H9 (cell line): Measurements from ENCODE around the gene NIPAL1. TPM values are rescaled to one million over a fixed set of nuclear protein-coding genes. Genes with fewer than 3 reads are reported as not detected.
A peak's percentile ranks its signal among the peaks of the same experiment; 100 is the strongest.
"Not testable (repeated sequence)": the region's sequence is repeated elsewhere in the genome, so short reads cannot be mapped to it uniquely, and the experiment has no call there.

Experiments
- DNase-seq: peaks from one replicate; pipeline ENCODE4 v3.0.0-alpha.2; 2017
- H2AFZ ChIP-seq: one replicate; pipeline ENCODE4 v1.6.1; 2013; ENCODE audit warnings: mild to moderate bottlenecking, low read length, control low read depth, moderate library complexity
- H2AK5ac ChIP-seq: 2 replicates; pipeline ENCODE4 v1.6.1; 2013; ENCODE audit warnings: low read length, control low read depth, mixed read lengths; ENCODE audit not compliant: insufficient read length
- H2BK120ac ChIP-seq: one replicate; pipeline ENCODE4 v1.6.1; 2013; ENCODE audit warnings: low read depth, mild to moderate bottlenecking, low read length, control low read depth, inconsistent platforms; ENCODE audit not compliant: poor library complexity, severe bottlenecking
- H2BK12ac ChIP-seq: 2 replicates; pipeline ENCODE4 v1.6.1; 2013; ENCODE audit warnings: low read length, control low read depth, mixed read lengths, low read depth; ENCODE audit not compliant: insufficient read length
- H2BK15ac ChIP-seq: 2 replicates; pipeline ENCODE4 v1.6.1; 2013; ENCODE audit warnings: low read depth, low read length, control low read depth
- H2BK20ac ChIP-seq: one replicate; pipeline ENCODE4 v1.6.1; 2013; ENCODE audit warnings: low read depth, mild to moderate bottlenecking, low read length, control low read depth, inconsistent platforms; ENCODE audit not compliant: poor library complexity, severe bottlenecking
- H2BK5ac ChIP-seq: 2 replicates; pipeline ENCODE4 v1.6.1; 2013; ENCODE audit warnings: low read length, control low read depth, mixed read lengths; ENCODE audit not compliant: insufficient read length
- H3K14ac ChIP-seq: 2 replicates; pipeline ENCODE4 v1.6.1; 2013; ENCODE audit warnings: low read length, control low read depth; ENCODE audit not compliant: insufficient read depth
- H3K18ac ChIP-seq: 2 replicates; pipeline ENCODE4 v1.6.1; 2013; ENCODE audit warnings: low read depth, mild to moderate bottlenecking, mixed read lengths, low read length, control low read depth; ENCODE audit not compliant: insufficient read length
- H3K23ac ChIP-seq: 2 replicates; pipeline ENCODE4 v1.6.1; 2013; ENCODE audit warnings: low read length, control low read depth, mixed read lengths, low read depth; ENCODE audit not compliant: insufficient read length
- H3K23me2 ChIP-seq: 2 replicates; pipeline ENCODE4 v1.6.1; 2013; ENCODE audit warnings: low read depth, mild to moderate bottlenecking, mixed read lengths, low read length, control low read depth; ENCODE audit not compliant: insufficient read length, poor library complexity, severe bottlenecking
- H3K27ac ChIP-seq: 2 replicates; pipeline ENCODE4 v1.5.1; 2013; ENCODE audit warnings: low read length, control low read depth, mixed read lengths, low read depth; ENCODE audit not compliant: insufficient read length
- H3K27me3 ChIP-seq: 2 replicates; pipeline ENCODE4 v1.6.1; 2013; ENCODE audit warnings: low read length, control low read depth, inconsistent platforms; ENCODE audit not compliant: insufficient read depth
- H3K4ac ChIP-seq: 2 replicates; pipeline ENCODE4 v1.6.1; 2013; ENCODE audit warnings: low read depth, mild to moderate bottlenecking, control low read depth, inconsistent platforms, low read length, moderate library complexity
- H3K4me1 ChIP-seq: 2 replicates; pipeline ENCODE4 v1.6.1; 2013; ENCODE audit warnings: low read length, control low read depth, inconsistent platforms; ENCODE audit not compliant: insufficient read depth
- H3K4me2 ChIP-seq: 2 replicates; pipeline ENCODE4 v1.6.1; 2013; ENCODE audit warnings: low read length, control low read depth, mixed read lengths; ENCODE audit not compliant: insufficient read length, insufficient read depth
- H3K56ac ChIP-seq: 2 replicates; pipeline ENCODE4 v1.6.1; 2013; ENCODE audit warnings: low read depth, mild to moderate bottlenecking, mixed read lengths, low read length, control low read depth; ENCODE audit not compliant: insufficient read length
- H3K79me1 ChIP-seq: 2 replicates; pipeline ENCODE4 v1.6.1; 2013; ENCODE audit warnings: low read depth, mild to moderate bottlenecking, moderate library complexity, low read length, control low read depth, inconsistent platforms; ENCODE audit not compliant: insufficient read depth, poor library complexity, severe bottlenecking
- H3K79me2 ChIP-seq: 2 replicates; pipeline ENCODE4 v1.6.1; 2013; ENCODE audit warnings: low read length, control low read depth, inconsistent platforms; ENCODE audit not compliant: insufficient read depth
- H3K9ac ChIP-seq: 2 replicates; pipeline ENCODE4 v1.6.1; 2013; ENCODE audit warnings: low read length, control low read depth, mixed read lengths; ENCODE audit not compliant: insufficient read length; ENCODE audit errors: extremely low read depth
- H3K9me3 ChIP-seq: one replicate; pipeline ENCODE4 v1.6.1; 2013; ENCODE audit warnings: low read depth, low read length, inconsistent platforms; ENCODE audit not compliant: control insufficient read depth
- H3T11ph ChIP-seq: one replicate; pipeline ENCODE4 v1.6.1; 2013; ENCODE audit warnings: mild to moderate bottlenecking, low read length, control low read depth, inconsistent platforms
- H4K20me1 ChIP-seq: one replicate; pipeline ENCODE4 v1.6.1; 2013; ENCODE audit not compliant: control insufficient read depth, insufficient read length, insufficient read depth
- H4K5ac ChIP-seq: 2 replicates; pipeline ENCODE4 v1.6.1; 2013; ENCODE audit warnings: low read depth, mild to moderate bottlenecking, mixed read lengths, low read length, control low read depth; ENCODE audit not compliant: insufficient read length
- H4K8ac ChIP-seq: replicated peaks from 2 replicates; pipeline ENCODE4 v1.6.1; 2013; ENCODE audit warnings: low read length, control low read depth, mixed read lengths, low read depth; ENCODE audit not compliant: insufficient read length
- H4K91ac ChIP-seq: 2 replicates; pipeline ENCODE4 v1.6.1; 2013; ENCODE audit warnings: low read depth, mild to moderate bottlenecking, moderate library complexity, mixed read lengths, low read length, control low read depth; ENCODE audit not compliant: insufficient read length
- H3K27ac Mint-ChIP-seq, 3 experiments: 2 replicates in 2 of 3; 3 replicates in 1 of 3; pipeline ENCODE4 v1.8.0; 2020 to 2021; ENCODE audit warnings: mixed read lengths in 3 of 3, mild to moderate bottlenecking in 1 of 3, moderate library complexity in 1 of 3
- H3K27me3 Mint-ChIP-seq: 2 replicates; pipeline ENCODE4 v1.8.0; 2021; ENCODE audit warnings: low read depth, mild to moderate bottlenecking, moderate library complexity, mixed read lengths
- H3K36me3 Mint-ChIP-seq, 3 experiments: 2 replicates in 2 of 3; 3 replicates in 1 of 3; pipeline ENCODE4 v1.8.0; 2020 to 2021; ENCODE audit warnings: low read depth in 3 of 3, mixed read lengths in 3 of 3; ENCODE audit not compliant: insufficient read depth in 1 of 3
- H3K4me1 Mint-ChIP-seq, 2 experiments: 2 replicates each; pipeline ENCODE4 v1.8.0; 2020; ENCODE audit warnings: mixed read lengths in 2 of 2
- H3K4me3 Mint-ChIP-seq, 2 experiments: 2 replicates in 1 of 2; 3 replicates in 1 of 2; pipeline ENCODE4 v1.8.0; 2020 to 2021; ENCODE audit warnings: mild to moderate bottlenecking in 2 of 2, mixed read lengths in 2 of 2, moderate library complexity in 1 of 2
- H3K9me3 Mint-ChIP-seq, 2 experiments: 2 replicates in 1 of 2; 3 replicates in 1 of 2; pipeline ENCODE4 v1.8.0; 2020; ENCODE audit warnings: mild to moderate bottlenecking in 2 of 2, mixed read lengths in 2 of 2, moderate library complexity in 1 of 2
- WGBS: extraction: QIAGEN DNeasy Blood & Tissue Kit; methylation state at CpG from one replicate; pipeline ENCODE4 v1.1.7; 2013; ENCODE audit warnings: missing lambda C conversion rate, low lambda C conversion rate, mixed read lengths; ENCODE audit not compliant: insufficient read length; ENCODE audit errors: extremely low coverage; 5-methylcytosine and 5-hydroxymethylcytosine counted together
- total RNA-seq: library from RNA; stranded (reverse); gene quantifications from 2 replicates; pipeline ENCODE4 v1.2.1, GENCODE V29; 2021
- TF ChIP-seq, protein P1 (sequence below): fragments of 200-600 bp; sonication (generic); conservative IDR thresholded peaks from 3 replicates; pipeline ENCODE4 v1.8.0; 2021; ENCODE audit warnings: antibody characterized with exemption, mild to moderate bottlenecking

NIPAL1 gene
- total RNA-seq, 1 experiment from 2014 or later, result 16.9 TPM

DNA sequence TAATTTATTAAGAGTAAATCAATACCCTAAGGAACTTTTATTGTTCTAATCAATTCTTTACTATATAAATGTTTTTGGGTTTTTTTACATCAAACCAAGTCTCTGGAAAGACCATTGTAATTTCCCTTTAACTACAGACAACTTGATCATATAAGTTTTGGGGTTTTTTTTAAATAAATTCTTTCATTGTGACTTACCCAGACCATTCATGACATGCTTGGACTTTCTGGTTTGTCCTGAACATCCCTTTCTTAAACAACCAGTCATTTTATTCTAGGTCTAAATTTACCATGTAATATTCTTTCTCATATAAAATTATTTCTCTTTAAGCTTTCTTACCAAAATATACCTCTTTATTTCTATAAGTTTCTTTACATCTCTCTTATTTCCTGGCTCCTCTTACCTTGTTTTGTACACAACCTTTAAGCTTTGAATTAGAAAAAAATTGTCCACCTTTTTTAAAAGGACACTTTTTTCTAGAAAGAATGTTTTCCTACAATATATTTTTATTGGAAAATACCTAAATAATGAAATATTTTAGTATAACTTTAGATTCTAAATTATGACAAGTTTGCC is 8.5 kb upstream of the NIPAL1 start:
- H3K4me2 ChIP-seq, result no peak overlapping the region
- H2BK12ac ChIP-seq, result no peak overlapping the region
- H4K20me1 ChIP-seq, result no peaks in the 10 kb centered on the region
- no peaks in the 10 kb centered on the region for H3K23me2 ChIP-seq
- no peak overlapping the region for H2AFZ ChIP-seq
- H3K27ac ChIP-seq, result no peak overlapping the region
- no peak overlapping the region for H3K4me3 Mint-ChIP-seq
- H3T11ph ChIP-seq, result no peak overlapping the region
- H3K4me1 ChIP-seq, result no peaks in the 10 kb centered on the region
- no peak overlapping the region for H2BK15ac ChIP-seq
- no peak overlapping the region for H2BK20ac ChIP-seq
- H3K18ac ChIP-seq, result no peak overlapping the region
- H4K8ac ChIP-seq, result no peak overlapping the region
- no peak overlapping the region for H3K9ac ChIP-seq
- peaks cover 6% of the 10 kb centered on the region; the same call in 1 of the 2 replicates for H3K27me3 Mint-ChIP-seq
- no peak overlapping the region for H2AK5ac ChIP-seq
- H3K9me3 ChIP-seq, result peaks cover 28% of the 10 kb centered on the region
- H3K27ac Mint-ChIP-seq, result no peak overlapping the region
- H2BK120ac ChIP-seq, result no peak overlapping the region
- H4K5ac ChIP-seq, result no peak overlapping the region
- H3K36me3 Mint-ChIP-seq, result peaks cover 43 to 79% (median 62%) of the 10 kb centered on the region in 3 experiments
- no peaks in the 10 kb centered on the region for H3K27me3 ChIP-seq
- TF ChIP-seq, protein P1, sequence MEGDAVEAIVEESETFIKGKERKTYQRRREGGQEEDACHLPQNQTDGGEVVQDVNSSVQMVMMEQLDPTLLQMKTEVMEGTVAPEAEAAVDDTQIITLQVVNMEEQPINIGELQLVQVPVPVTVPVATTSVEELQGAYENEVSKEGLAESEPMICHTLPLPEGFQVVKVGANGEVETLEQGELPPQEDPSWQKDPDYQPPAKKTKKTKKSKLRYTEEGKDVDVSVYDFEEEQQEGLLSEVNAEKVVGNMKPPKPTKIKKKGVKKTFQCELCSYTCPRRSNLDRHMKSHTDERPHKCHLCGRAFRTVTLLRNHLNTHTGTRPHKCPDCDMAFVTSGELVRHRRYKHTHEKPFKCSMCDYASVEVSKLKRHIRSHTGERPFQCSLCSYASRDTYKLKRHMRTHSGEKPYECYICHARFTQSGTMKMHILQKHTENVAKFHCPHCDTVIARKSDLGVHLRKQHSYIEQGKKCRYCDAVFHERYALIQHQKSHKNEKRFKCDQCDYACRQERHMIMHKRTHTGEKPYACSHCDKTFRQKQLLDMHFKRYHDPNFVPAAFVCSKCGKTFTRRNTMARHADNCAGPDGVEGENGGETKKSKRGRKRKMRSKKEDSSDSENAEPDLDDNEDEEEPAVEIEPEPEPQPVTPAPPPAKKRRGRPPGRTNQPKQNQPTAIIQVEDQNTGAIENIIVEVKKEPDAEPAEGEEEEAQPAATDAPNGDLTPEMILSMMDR, result no peak
- no peak overlapping the region for H3K4ac ChIP-seq
- H3K56ac ChIP-seq, result no peak overlapping the region
- no peak overlapping the region for H2BK5ac ChIP-seq
- H3K9me3 Mint-ChIP-seq, result peaks cover 78 to 79% of the 10 kb centered on the region in 2 experiments
- no peaks in the 10 kb centered on the region for H3K79me1 ChIP-seq
- no peak overlapping the region for H4K91ac ChIP-seq
- H3K23ac ChIP-seq, result no peak overlapping the region
- H3K79me2 ChIP-seq, result no peaks in the 10 kb centered on the region
- no peak overlapping the region for H3K14ac ChIP-seq
- peaks cover 24 to 25% of the 10 kb centered on the region in 2 experiments for H3K4me1 Mint-ChIP-seq
- no peak for DNase-seq

DNA sequence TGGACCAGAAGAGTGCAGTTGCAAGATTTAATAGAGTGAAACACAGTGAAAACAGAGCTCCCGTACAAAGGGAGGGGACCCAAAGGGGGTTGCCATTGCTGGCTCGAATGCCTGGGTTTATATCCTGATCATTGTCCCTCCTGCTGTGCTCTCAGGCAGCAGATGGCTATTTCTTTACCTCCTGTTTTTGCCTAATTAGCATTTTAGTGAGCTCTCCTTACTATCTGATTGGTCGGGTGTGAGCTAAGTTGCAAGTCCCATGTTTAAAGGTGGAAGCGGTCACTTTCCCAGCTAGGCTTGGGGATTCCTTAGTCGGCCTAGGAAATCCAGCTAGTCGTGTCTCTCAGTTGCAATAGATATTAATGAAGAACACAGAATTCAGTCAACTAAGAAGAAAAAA is 5.7 kb upstream of the NIPAL1 start:
- H3K4me2 ChIP-seq, DNase-seq: not testable (repeated sequence)
- no CpG with 5 or more reads among the region's 6 CpGs for WGBS

More for the DNA sequence above, 5.7 kb upstream of the NIPAL1 start:
- H3K9me3 ChIP-seq, result peaks cover 19% of the 10 kb centered on the region
- H2BK15ac ChIP-seq, H3K23ac ChIP-seq, H4K5ac ChIP-seq, H2BK5ac ChIP-seq, H2BK120ac ChIP-seq, H3K56ac ChIP-seq, H2BK12ac ChIP-seq, H3K27me3 ChIP-seq, H3K14ac ChIP-seq, H3K4ac ChIP-seq, H3K4me3 Mint-ChIP-seq, H3K18ac ChIP-seq, H3K4me1 ChIP-seq, H4K8ac ChIP-seq, H4K20me1 ChIP-seq, H3K23me2 ChIP-seq, H3K79me1 ChIP-seq, H2BK20ac ChIP-seq, H3K79me2 ChIP-seq, H2AK5ac ChIP-seq, H3T11ph ChIP-seq, H3K27ac ChIP-seq, H4K91ac ChIP-seq, H3K9ac ChIP-seq, H3K27me3 Mint-ChIP-seq, H2AFZ ChIP-seq: not testable (repeated sequence)
- Mint-ChIP-seq H3K9me3 (peaks cover 57 to 60% of the 10 kb centered on the region in 2 experiments), H3K36me3 (peaks cover 29 to 72% (median 42%) of the 10 kb centered on the region in 3 experiments), H3K4me1 (peaks cover 36 to 42% of the 10 kb centered on the region in 2 experiments), H3K27ac (peak overlapping the region in 1 of 3 experiments; percentile 89; a peak in 3 of 7 replicates)
